OCI-LY1 (cell line): Measurements from ENCODE around the gene GTSF1L.

ENCODE experiments used
- EZH2 ChIP-seq: fragments of 200-600 bp; sonication (generic), shearing (Covaris generic); IDR thresholded peaks from 2 replicates; pipeline ENCODE4 v1.8.0; 2017; ENCODE audit warnings: borderline replicate concordance, mixed run types, mild to moderate bottlenecking, antibody characterized with exemption, low read length, moderate library complexity, mixed read lengths
- TF ChIP-seq, protein P1 (sequence below): fragments of 200-600 bp; sonication (generic), shearing (Covaris generic); IDR thresholded peaks from 2 replicates; pipeline ENCODE4 v1.5.1; 2017; ENCODE audit warnings: mild to moderate bottlenecking, antibody characterized with exemption, low read length, moderate library complexity, mixed read lengths

DNA sequence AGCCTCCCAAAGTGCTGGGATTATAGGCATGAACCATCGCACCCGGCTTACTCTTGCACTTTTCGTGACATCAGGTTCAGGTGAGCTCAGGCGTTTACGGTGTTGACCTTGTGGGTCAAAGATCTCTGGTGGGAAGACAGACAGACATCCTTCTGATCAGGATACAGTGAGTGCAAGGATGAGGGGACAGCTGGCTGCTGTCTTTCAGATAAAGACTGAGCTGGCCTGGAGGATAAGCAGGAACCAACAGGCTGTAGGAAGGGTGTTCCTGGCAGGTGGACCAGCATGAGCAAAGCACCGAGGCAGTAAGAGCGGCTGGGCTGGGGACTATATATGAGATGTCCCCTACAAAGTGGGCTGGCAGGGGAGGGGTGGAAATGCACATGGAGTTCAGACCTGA lies 11.1 kb upstream of the GTSF1L start:
- TF ChIP-seq, protein P1, sequence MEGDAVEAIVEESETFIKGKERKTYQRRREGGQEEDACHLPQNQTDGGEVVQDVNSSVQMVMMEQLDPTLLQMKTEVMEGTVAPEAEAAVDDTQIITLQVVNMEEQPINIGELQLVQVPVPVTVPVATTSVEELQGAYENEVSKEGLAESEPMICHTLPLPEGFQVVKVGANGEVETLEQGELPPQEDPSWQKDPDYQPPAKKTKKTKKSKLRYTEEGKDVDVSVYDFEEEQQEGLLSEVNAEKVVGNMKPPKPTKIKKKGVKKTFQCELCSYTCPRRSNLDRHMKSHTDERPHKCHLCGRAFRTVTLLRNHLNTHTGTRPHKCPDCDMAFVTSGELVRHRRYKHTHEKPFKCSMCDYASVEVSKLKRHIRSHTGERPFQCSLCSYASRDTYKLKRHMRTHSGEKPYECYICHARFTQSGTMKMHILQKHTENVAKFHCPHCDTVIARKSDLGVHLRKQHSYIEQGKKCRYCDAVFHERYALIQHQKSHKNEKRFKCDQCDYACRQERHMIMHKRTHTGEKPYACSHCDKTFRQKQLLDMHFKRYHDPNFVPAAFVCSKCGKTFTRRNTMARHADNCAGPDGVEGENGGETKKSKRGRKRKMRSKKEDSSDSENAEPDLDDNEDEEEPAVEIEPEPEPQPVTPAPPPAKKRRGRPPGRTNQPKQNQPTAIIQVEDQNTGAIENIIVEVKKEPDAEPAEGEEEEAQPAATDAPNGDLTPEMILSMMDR = no peak
- TF ChIP-seq EZH2 = no peak
